ENCODE measurements around the gene CSRNP3.
"Not testable (repeated sequence)": the region's sequence is repeated elsewhere in the genome, so short reads cannot be mapped to it uniquely, and the experiment has no call there.

The CSRNP3 gene

DNA sequence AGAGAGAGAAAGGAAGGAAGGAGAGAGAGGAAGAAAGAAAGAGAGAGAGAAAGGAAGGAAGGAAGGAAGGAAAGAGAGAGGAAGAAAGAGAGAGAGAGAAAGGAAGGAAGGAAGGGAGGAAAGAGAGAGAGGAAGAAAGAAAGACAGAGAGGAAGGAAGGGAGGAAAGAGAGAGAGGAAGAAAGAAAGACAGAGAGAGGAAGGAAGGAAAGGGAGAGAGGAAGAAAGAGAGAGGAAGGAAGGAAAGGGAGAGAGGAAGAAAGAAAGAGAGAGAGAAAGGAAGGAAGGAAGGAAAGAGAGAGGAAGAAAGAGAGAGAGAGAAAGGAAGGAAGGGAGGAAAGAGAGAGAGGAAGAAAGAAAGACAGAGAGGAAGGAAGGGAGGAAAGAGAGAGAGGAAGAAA lies 196.6 kb downstream of the CSRNP3 start:
- H3K36me3 ChIP-seq (ENCODE audit: control insufficient read depth in 1 of 2, insufficient read depth in 2 of 2, low read length in 2 of 2); H3K4me3 ChIP-seq (ENCODE audit: low read depth in 1 of 2, low read length in 2 of 2); H3K27ac ChIP-seq (ENCODE audit: low read depth, low read length); H3K9me3 ChIP-seq (ENCODE audit: control insufficient read depth in 1 of 2, low read length in 2 of 2); H3K9ac ChIP-seq (ENCODE audit: low read depth in 1 of 2, low read length in 2 of 2); H3K4me1 ChIP-seq (ENCODE audit: control insufficient read depth in 1 of 2, insufficient read depth in 2 of 2, low read length in 2 of 2); H3K27me3 ChIP-seq (ENCODE audit: control insufficient read depth in 1 of 2, insufficient read depth in 2 of 2, low read length in 2 of 2): not testable (repeated sequence)

DNA sequence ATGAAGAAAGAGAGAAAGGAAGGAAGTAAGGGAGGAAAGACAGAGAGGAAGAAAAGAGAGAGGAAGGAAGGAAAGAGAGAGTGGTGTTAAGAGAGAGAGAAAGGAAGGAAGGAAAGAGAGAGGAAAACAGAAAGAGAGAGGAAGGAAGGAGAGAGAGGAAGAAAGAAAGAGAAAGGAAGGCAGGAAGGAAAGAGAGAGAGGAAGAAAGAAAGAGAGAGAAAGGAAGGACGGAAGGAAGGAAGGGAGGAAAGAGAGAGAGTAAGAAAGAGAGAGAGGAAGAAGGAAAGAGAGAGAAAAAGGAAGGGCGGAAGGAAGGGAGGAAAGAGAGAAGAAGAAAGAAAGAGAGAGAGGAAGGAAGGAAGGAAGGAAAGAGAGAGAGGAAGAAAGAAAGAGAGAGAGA lies 197.1 kb downstream of the CSRNP3 start:
- H3K27me3 ChIP-seq (ENCODE audit: control insufficient read depth in 1 of 2, insufficient read depth in 2 of 2, low read length in 2 of 2), result no peaks in the 10 kb centered on the region
- H3K9ac ChIP-seq (ENCODE audit: low read depth in 1 of 2, low read length in 2 of 2), result no peak overlapping the region
- H3K4me3 ChIP-seq (ENCODE audit: low read depth in 1 of 2, low read length in 2 of 2), result no peak overlapping the region
- H3K4me1 ChIP-seq (ENCODE audit: control insufficient read depth in 1 of 2, insufficient read depth in 2 of 2, low read length in 2 of 2), result no peaks in the 10 kb centered on the region
- peaks cover 0 to 3% of the 10 kb centered on the region in 2 donors for H3K36me3 ChIP-seq (ENCODE audit: control insufficient read depth in 1 of 2, insufficient read depth in 2 of 2, low read length in 2 of 2)
- H3K9me3 ChIP-seq (ENCODE audit: control insufficient read depth in 1 of 2, low read length in 2 of 2), result no peaks in the 10 kb centered on the region
- no peak overlapping the region for H3K27ac ChIP-seq (ENCODE audit: low read depth, low read length)

DNA sequence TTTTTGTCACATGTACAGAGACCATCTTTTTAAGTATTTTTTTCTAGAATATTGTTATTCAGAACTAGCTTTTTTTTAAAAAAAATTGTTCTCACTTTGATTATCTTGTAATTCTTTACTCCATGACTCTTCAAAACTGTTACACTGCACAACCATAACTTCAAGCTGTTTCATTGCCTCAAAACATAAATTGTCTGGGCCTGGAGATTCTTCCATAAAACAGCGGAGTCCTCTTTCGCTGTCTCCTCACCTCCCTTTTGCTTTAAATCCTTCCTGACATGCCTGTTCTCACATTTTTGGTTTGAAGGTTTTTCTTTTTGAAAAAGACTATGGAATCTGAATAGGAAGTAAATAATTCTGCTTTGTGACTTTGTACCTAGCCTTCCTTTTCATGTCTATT lies 197.9 kb downstream of the CSRNP3 start:
- H3K36me3 ChIP-seq (ENCODE audit: control insufficient read depth in 1 of 2, insufficient read depth in 2 of 2, low read length in 2 of 2), result peaks cover 0 to 3% of the 10 kb centered on the region in 2 donors
- H3K9me3 ChIP-seq (ENCODE audit: control insufficient read depth in 1 of 2, low read length in 2 of 2), result no peaks in the 10 kb centered on the region
- H3K4me1 ChIP-seq (ENCODE audit: control insufficient read depth in 1 of 2, insufficient read depth in 2 of 2, low read length in 2 of 2), result no peaks in the 10 kb centered on the region
- no peak overlapping the region for H3K27ac ChIP-seq (ENCODE audit: low read depth, low read length)
- no peak overlapping the region for H3K4me3 ChIP-seq (ENCODE audit: low read depth in 1 of 2, low read length in 2 of 2)
- no peaks in the 10 kb centered on the region for H3K27me3 ChIP-seq (ENCODE audit: control insufficient read depth in 1 of 2, insufficient read depth in 2 of 2, low read length in 2 of 2)
- no peak overlapping the region for H3K9ac ChIP-seq (ENCODE audit: low read depth in 1 of 2, low read length in 2 of 2)

DNA sequence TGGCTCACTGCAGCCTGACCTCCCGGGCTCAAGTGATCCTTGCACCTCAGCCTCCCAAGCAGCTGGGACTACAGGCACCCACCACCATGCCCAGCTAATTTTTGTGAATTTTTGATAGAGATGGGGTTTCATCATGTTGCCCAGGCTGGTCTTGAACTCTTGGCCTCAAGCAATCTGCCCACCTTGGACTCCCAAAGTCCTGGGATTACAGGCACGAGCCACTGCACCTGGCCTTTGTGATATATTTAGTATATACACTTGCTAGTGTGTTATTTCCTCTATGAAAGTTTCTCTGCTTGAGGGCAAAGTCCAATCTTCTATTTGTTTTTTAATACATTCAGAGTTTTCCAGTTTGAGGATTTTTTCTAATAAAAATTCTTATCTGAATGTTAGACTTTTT lies 205.3 kb downstream of the CSRNP3 start:
- no peak overlapping the region for H3K9ac ChIP-seq (ENCODE audit: low read depth in 1 of 2, low read length in 2 of 2)
- no peaks in the 10 kb centered on the region for H3K9me3 ChIP-seq (ENCODE audit: control insufficient read depth in 1 of 2, low read length in 2 of 2)
- H3K36me3 ChIP-seq (ENCODE audit: control insufficient read depth in 1 of 2, insufficient read depth in 2 of 2, low read length in 2 of 2), result peaks cover 0 to 9% of the 10 kb centered on the region in 2 donors
- H3K4me1 ChIP-seq (ENCODE audit: control insufficient read depth in 1 of 2, insufficient read depth in 2 of 2, low read length in 2 of 2), result peaks cover 0 to 5% of the 10 kb centered on the region in 2 donors
- H3K27ac ChIP-seq (ENCODE audit: low read depth, low read length), result no peak overlapping the region
- H3K4me3 ChIP-seq (ENCODE audit: low read depth in 1 of 2, low read length in 2 of 2), result no peak overlapping the region
- no peaks in the 10 kb centered on the region for H3K27me3 ChIP-seq (ENCODE audit: control insufficient read depth in 1 of 2, insufficient read depth in 2 of 2, low read length in 2 of 2)

DNA sequence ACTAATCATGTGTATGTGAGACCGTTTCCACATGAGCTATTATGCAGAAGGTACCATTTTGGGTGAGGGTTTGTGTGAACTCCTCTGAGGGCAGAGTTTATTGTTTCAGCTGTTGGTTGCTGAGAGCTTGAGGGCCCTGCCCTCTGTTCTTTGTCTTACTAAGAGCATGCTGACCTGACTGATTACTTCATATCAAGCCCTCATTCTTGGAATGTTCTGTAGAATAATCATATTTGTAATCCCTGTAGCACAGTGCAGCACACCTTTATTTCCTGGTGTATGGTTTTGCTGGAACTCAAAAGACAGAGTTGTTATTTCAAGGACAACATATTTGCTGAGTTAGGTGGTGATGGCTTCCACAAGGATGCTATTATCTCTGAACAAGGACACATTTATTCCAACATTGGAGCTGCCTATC lies 206.1 kb downstream of the CSRNP3 start:
- Histone ChIP-seq H3K36me3 (ENCODE audit: control insufficient read depth in 1 of 2, insufficient read depth in 2 of 2, low read length in 2 of 2) (peaks cover 0 to 6% of the 10 kb centered on the region in 2 donors), H3K4me1 (ENCODE audit: control insufficient read depth in 1 of 2, insufficient read depth in 2 of 2, low read length in 2 of 2) (peaks cover 0 to 5% of the 10 kb centered on the region in 2 donors), H3K27me3 (ENCODE audit: control insufficient read depth in 1 of 2, insufficient read depth in 2 of 2, low read length in 2 of 2) (no peaks in the 10 kb centered on the region), H3K9ac (ENCODE audit: low read depth in 1 of 2, low read length in 2 of 2) (no peak overlapping the region), H3K4me3 (ENCODE audit: low read depth in 1 of 2, low read length in 2 of 2) (no peak overlapping the region), H3K9me3 (ENCODE audit: control insufficient read depth in 1 of 2, low read length in 2 of 2) (no peaks in the 10 kb centered on the region), H3K27ac (ENCODE audit: low read depth, low read length) (no peak overlapping the region)

DNA sequence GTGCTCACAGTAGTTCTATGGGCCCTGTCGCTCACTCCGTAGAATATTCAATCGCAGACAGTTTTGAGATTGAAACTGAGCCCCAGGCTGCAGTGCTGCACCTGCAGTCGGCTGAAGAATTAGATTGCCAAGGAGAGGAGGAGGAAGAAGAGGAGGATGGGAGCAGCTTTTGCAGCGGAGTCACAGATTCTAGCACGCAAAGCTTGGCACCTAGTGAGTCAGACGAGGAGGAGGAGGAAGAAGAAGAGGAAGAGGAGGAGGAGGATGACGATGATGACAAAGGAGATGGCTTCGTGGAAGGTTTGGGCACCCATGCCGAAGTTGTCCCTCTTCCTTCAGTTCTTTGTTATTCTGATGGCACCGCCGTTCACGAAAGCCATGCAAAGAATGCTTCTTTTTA lies 209.4 kb downstream of the CSRNP3 start:
- no peak overlapping the region for H3K4me3 ChIP-seq (ENCODE audit: low read depth in 1 of 2, low read length in 2 of 2)
- no peak overlapping the region for H3K9ac ChIP-seq (ENCODE audit: low read depth in 1 of 2, low read length in 2 of 2)
- no peaks in the 10 kb centered on the region for H3K27me3 ChIP-seq (ENCODE audit: control insufficient read depth in 1 of 2, insufficient read depth in 2 of 2, low read length in 2 of 2)
- no peaks in the 10 kb centered on the region for H3K9me3 ChIP-seq (ENCODE audit: control insufficient read depth in 1 of 2, low read length in 2 of 2)
- H3K27ac ChIP-seq (ENCODE audit: low read depth, low read length), result no peak overlapping the region
- peaks cover 0 to 6% of the 10 kb centered on the region in 2 donors for H3K36me3 ChIP-seq (ENCODE audit: control insufficient read depth in 1 of 2, insufficient read depth in 2 of 2, low read length in 2 of 2)
- H3K4me1 ChIP-seq (ENCODE audit: control insufficient read depth in 1 of 2, insufficient read depth in 2 of 2, low read length in 2 of 2), result peaks cover 0 to 5% of the 10 kb centered on the region in 2 donors

DNA sequence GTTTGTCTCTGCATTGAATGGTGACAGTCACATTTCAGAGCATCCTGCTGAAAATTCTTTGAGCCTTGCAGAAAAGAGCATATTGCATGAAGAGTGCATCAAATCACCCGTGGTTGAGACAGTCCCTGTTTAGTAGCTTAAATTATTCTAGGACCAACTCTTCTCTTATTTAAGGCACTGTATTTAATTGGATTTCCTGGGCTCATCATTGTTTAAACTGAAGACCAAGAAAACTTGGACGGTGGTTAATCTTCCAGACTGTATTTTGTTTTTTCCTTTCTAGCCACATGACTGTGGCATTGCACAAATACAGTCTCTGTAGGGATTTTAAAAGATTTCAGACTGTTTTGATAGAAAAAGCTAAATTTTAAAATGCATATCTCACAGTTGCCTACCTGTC lies 210.1 kb downstream of the CSRNP3 start:
- Histone ChIP-seq H3K9ac (ENCODE audit: low read depth in 1 of 2, low read length in 2 of 2) (no peak overlapping the region), H3K27me3 (ENCODE audit: control insufficient read depth in 1 of 2, insufficient read depth in 2 of 2, low read length in 2 of 2) (no peaks in the 10 kb centered on the region), H3K4me3 (ENCODE audit: low read depth in 1 of 2, low read length in 2 of 2) (no peak overlapping the region), H3K4me1 (ENCODE audit: control insufficient read depth in 1 of 2, insufficient read depth in 2 of 2, low read length in 2 of 2) (peaks cover 0 to 5% of the 10 kb centered on the region in 2 donors), H3K9me3 (ENCODE audit: control insufficient read depth in 1 of 2, low read length in 2 of 2) (no peaks in the 10 kb centered on the region), H3K27ac (ENCODE audit: low read depth, low read length) (no peak overlapping the region), H3K36me3 (ENCODE audit: control insufficient read depth in 1 of 2, insufficient read depth in 2 of 2, low read length in 2 of 2) (peaks cover 0 to 6% of the 10 kb centered on the region in 2 donors)

DNA sequence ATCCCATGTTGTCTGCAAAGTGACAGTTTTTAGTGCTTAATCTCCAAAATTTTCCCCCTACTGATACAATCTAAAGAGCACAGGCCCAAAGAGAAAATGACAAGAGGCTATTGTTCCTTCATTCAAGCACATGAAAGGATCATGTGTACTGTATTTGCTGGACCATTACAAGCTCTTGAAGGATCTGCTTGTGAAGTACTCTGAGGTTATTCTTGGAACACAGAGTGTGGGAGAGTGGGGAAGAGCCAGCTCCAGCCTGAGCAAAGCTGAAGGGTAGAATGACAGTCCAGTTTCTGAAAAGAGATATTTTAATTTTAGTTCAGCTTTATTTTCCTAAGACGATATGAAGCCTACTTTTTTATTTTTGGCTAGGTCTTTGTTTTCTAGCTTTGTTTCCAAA lies 212.3 kb downstream of the CSRNP3 start:
- Histone ChIP-seq H3K4me1 (ENCODE audit: control insufficient read depth in 1 of 2, insufficient read depth in 2 of 2, low read length in 2 of 2) (no peaks in the 10 kb centered on the region), H3K27ac (ENCODE audit: low read depth, low read length) (no peak overlapping the region), H3K4me3 (ENCODE audit: low read depth in 1 of 2, low read length in 2 of 2) (no peak overlapping the region), H3K27me3 (ENCODE audit: control insufficient read depth in 1 of 2, insufficient read depth in 2 of 2, low read length in 2 of 2) (no peaks in the 10 kb centered on the region), H3K9ac (ENCODE audit: low read depth in 1 of 2, low read length in 2 of 2) (no peak overlapping the region), H3K9me3 (ENCODE audit: control insufficient read depth in 1 of 2, low read length in 2 of 2) (no peaks in the 10 kb centered on the region), H3K36me3 (ENCODE audit: control insufficient read depth in 1 of 2, insufficient read depth in 2 of 2, low read length in 2 of 2) (no peaks in the 10 kb centered on the region)

DNA sequence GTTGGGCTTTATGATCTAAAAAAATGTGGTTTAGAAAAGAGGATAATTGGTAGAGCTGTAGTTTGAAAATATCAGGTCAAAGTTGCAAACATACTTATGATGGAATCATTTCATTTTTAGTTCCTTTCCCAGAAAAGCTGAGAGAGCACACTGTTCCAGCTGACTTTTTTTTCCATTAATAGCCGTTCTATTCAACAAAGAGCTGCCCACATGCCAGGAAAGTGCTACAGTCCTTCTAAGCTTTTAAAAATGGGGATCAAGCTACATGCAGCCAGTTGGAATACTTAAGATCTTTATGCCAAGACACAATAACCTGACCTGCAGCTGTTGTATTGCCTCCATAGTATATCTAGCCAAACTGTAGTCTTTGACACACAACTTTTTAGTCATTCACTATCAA lies 213.0 kb downstream of the CSRNP3 start:
- H3K9ac ChIP-seq (ENCODE audit: low read depth in 1 of 2, low read length in 2 of 2), result no peak overlapping the region
- H3K36me3 ChIP-seq (ENCODE audit: control insufficient read depth in 1 of 2, insufficient read depth in 2 of 2, low read length in 2 of 2), result no peaks in the 10 kb centered on the region
- H3K27me3 ChIP-seq (ENCODE audit: control insufficient read depth in 1 of 2, insufficient read depth in 2 of 2, low read length in 2 of 2), result no peaks in the 10 kb centered on the region
- no peak overlapping the region for H3K4me3 ChIP-seq (ENCODE audit: low read depth in 1 of 2, low read length in 2 of 2)
- no peaks in the 10 kb centered on the region for H3K4me1 ChIP-seq (ENCODE audit: control insufficient read depth in 1 of 2, insufficient read depth in 2 of 2, low read length in 2 of 2)
- no peaks in the 10 kb centered on the region for H3K9me3 ChIP-seq (ENCODE audit: control insufficient read depth in 1 of 2, low read length in 2 of 2)
- no peak overlapping the region for H3K27ac ChIP-seq (ENCODE audit: low read depth, low read length)

DNA sequence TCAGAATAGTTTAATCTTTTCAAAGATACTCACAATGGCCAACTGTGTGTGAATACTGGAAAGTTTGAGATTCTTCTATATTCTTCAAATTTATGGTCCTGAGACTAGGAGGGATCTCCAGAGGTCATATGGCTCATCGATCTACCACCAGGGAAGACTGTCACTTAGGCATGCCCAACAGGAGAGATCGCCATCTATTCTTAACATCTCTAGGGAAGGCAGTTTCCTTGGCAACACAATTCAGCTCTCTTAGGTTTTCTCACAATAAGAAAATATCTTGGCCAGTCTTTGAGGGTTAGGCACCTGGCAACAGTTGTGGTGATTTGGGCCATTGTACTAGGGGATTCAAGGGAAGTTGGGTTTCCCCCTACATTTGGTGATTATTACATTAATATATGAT lies 217.3 kb downstream of the CSRNP3 start:
- H3K27me3 ChIP-seq (ENCODE audit: control insufficient read depth in 1 of 2, insufficient read depth in 2 of 2, low read length in 2 of 2), result no peaks in the 10 kb centered on the region
- no peaks in the 10 kb centered on the region for H3K36me3 ChIP-seq (ENCODE audit: control insufficient read depth in 1 of 2, insufficient read depth in 2 of 2, low read length in 2 of 2)
- H3K4me1 ChIP-seq (ENCODE audit: control insufficient read depth in 1 of 2, insufficient read depth in 2 of 2, low read length in 2 of 2), result no peaks in the 10 kb centered on the region
- H3K9me3 ChIP-seq (ENCODE audit: control insufficient read depth in 1 of 2, low read length in 2 of 2), result no peaks in the 10 kb centered on the region
- H3K27ac ChIP-seq (ENCODE audit: low read depth, low read length), result no peak overlapping the region
- H3K9ac ChIP-seq (ENCODE audit: low read depth in 1 of 2, low read length in 2 of 2), result no peak overlapping the region
- no peak overlapping the region for H3K4me3 ChIP-seq (ENCODE audit: low read depth in 1 of 2, low read length in 2 of 2)

DNA sequence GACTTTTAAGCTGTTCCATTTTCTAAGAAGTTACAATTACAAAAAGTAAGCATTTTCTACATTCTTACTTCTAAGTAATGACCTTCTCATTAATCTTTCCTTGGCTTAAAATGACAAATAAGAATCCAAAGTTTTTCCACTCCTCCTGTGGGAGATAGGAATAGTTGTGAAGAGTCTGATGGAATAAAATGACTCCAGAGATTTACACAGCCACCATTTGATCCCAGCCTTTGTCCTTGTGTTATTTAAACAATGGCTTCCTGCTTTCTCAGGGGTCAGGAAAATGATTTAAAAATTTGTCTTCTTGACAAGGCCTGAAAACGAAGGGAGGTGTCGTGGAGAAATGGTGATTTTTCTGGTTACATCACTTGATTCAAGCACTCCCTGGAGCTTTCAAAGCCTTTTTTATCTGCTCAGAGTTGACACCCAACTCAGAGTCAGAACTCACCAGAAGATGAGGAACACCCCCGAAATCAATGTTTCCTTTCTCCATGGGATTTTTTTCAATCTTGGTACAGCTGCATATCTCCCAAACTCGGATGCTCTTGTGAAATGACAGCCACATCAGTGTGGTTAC lies 218.0 kb downstream of the CSRNP3 start:
- Histone ChIP-seq H3K36me3 (ENCODE audit: control insufficient read depth in 1 of 2, insufficient read depth in 2 of 2, low read length in 2 of 2) (no peaks in the 10 kb centered on the region), H3K27me3 (ENCODE audit: control insufficient read depth in 1 of 2, insufficient read depth in 2 of 2, low read length in 2 of 2) (no peaks in the 10 kb centered on the region), H3K4me1 (ENCODE audit: control insufficient read depth in 1 of 2, insufficient read depth in 2 of 2, low read length in 2 of 2) (no peaks in the 10 kb centered on the region), H3K4me3 (ENCODE audit: low read depth in 1 of 2, low read length in 2 of 2) (no peak overlapping the region), H3K27ac (ENCODE audit: low read depth, low read length) (no peak overlapping the region), H3K9me3 (ENCODE audit: control insufficient read depth in 1 of 2, low read length in 2 of 2) (no peaks in the 10 kb centered on the region), H3K9ac (ENCODE audit: low read depth in 1 of 2, low read length in 2 of 2) (no peak overlapping the region)
